ENCODE data around the gene H6PD. TPM values are rescaled to one million over a fixed set of nuclear protein-coding genes. Genes with fewer than 3 reads are reported as not detected.

H6PD gene
- 34.4 TPM for total RNA-seq (ENCODE audit: insufficient read depth, low replicate concordance)

- DNase-seq (ENCODE audit: low spot score): peak; percentile 82
Observed at GRCh38 chr1:9234223-9235095, at the start of gene H6PD. Gene H6PD, plus strand, starts transcription at chr1:9234774. Its CDS starts 10,161 bp downstream, at chr1:9244935.

GRCh38 chr1:9186082-9186859 is 48.3 kb upstream of the H6PD start:
- no peak for DNase-seq (ENCODE audit: low spot score)

- DNase-seq (ENCODE audit: low spot score): no peak
Observed at GRCh38 chr1:9187004-9187403, 47.6 kb upstream of the H6PD start.

GRCh38 chr1:9190234-9190633 is 44.3 kb upstream of the H6PD start:
- no peak for DNase-seq (ENCODE audit: low spot score)

- no peak for DNase-seq (ENCODE audit: low spot score)
Observed at GRCh38 chr1:9191231-9191630, 43.3 kb upstream of the H6PD start.

- DNase-seq (ENCODE audit: low spot score): no peak
Observed at GRCh38 chr1:9192578-9193232, 41.9 kb upstream of the H6PD start.

- DNase-seq (ENCODE audit: low spot score): no peak
Observed at GRCh38 chr1:9193233-9193625, 41.3 kb upstream of the H6PD start.

- DNase-seq (ENCODE audit: low spot score): no peak
Observed at GRCh38 chr1:9194024-9194423, 40.5 kb upstream of the H6PD start.

- DNase-seq (ENCODE audit: low spot score): no peak
Observed at GRCh38 chr1:9195651-9196050, 38.9 kb upstream of the H6PD start.

- peak; percentile 68 for DNase-seq (ENCODE audit: low spot score)
Observed at GRCh38 chr1:9196129-9197040, 38.2 kb upstream of the H6PD start.

GRCh38 chr1:9197186-9198099 is 37.1 kb upstream of the H6PD start:
- peak; percentile 18 for DNase-seq (ENCODE audit: low spot score)

- no peak for DNase-seq (ENCODE audit: low spot score)
Observed at GRCh38 chr1:9198538-9199361, 35.8 kb upstream of the H6PD start.

GRCh38 chr1:9200441-9200840 is 34.1 kb upstream of the H6PD start:
- no peak for DNase-seq (ENCODE audit: low spot score)

- peak; percentile 64 for DNase-seq (ENCODE audit: low spot score)
Observed at GRCh38 chr1:9201401-9202239, 33.0 kb upstream of the H6PD start.

- no peak for DNase-seq (ENCODE audit: low spot score)
Observed at GRCh38 chr1:9202240-9202870, 32.2 kb upstream of the H6PD start.

- DNase-seq (ENCODE audit: low spot score): no peak
Observed at GRCh38 chr1:9203511-9203982, 31.0 kb upstream of the H6PD start.

GRCh38 chr1:9204156-9204720 is 30.3 kb upstream of the H6PD start:
- DNase-seq (ENCODE audit: low spot score): no peak

All from umbilical cord (tissue), 2 donors.